HEK293 (cell line): ENCODE data around the gene TALDO1.
A peak's percentile ranks its signal among the peaks of the same experiment; 100 is the strongest.

Experiments
- CTCF ChIA-PET: fragments of 350-600 bp; formaldehyde crosslinking; extraction: SDS; loops from one replicate; lab custom pipeline; 2021; ENCODE audit warnings: antibody characterized with exemption; lab: Yijun Ruan, JAX
- POLR2A ChIA-PET: fragments of 300-600 bp; formaldehyde crosslinking; extraction: SDS; loops from one replicate; lab custom pipeline; 2020; ENCODE audit warnings: antibody characterized with exemption, inconsistent platforms; lab: Yijun Ruan, JAX
- H3K27ac ChIP-seq: fragments of 200-500 bp; sonication (Bioruptor generic); 2 replicates; pipeline ENCODE4 v1.5.1; 2014; ENCODE audit warnings: low read depth, low read length, control low read depth, inconsistent platforms; ENCODE audit errors: extremely low read depth
- H3K36me3 ChIP-seq, 2 experiments: fragments of 200-500 bp in 1 of 2; sonication (Bioruptor generic) in 1 of 2; 1 replicate in 1 of 2; 2 replicates in 1 of 2; pipeline ENCODE4 v1.5.1; 2014 to 2017; ENCODE audit warnings: inconsistent platforms in 2 of 2, low read length in 2 of 2; ENCODE audit not compliant: control insufficient read depth in 2 of 2, insufficient read depth in 1 of 2
- H3K4me1 ChIP-seq: fragments of 200-500 bp; sonication (Bioruptor generic); 2 replicates; pipeline ENCODE4 v1.5.1; 2014; ENCODE audit warnings: mild to moderate bottlenecking, low read length, inconsistent platforms; ENCODE audit not compliant: control insufficient read depth, insufficient read depth
- H3K4me3 ChIP-seq: 2 replicates; pipeline ENCODE4 v1.5.1; 2011; ENCODE audit warnings: low read depth, mild to moderate bottlenecking, control low read depth, low read length, moderate library complexity
- H3K9me3 ChIP-seq: fragments of 200-500 bp; sonication (Bioruptor generic); 2 replicates; pipeline ENCODE4 v1.5.1; 2014; ENCODE audit warnings: low read depth, low read length, inconsistent platforms; ENCODE audit not compliant: control insufficient read depth, insufficient read depth
- EGR2 ChIP-seq: fragments of 450-650 bp; formaldehyde crosslinking; IDR thresholded peaks from 2 replicates; pipeline ENCODE4 v1.5.1; 2016; ENCODE audit warnings: low read depth, missing biosample characterization, missing genetic modification characterization
- IKZF3 ChIP-seq: fragments of 450-650 bp; IDR thresholded peaks from 2 replicates; pipeline ENCODE4 v1.5.0; 2018; ENCODE audit warnings: missing biosample characterization, mild to moderate bottlenecking, missing genetic modification characterization, moderate library complexity
- KLF8 ChIP-seq: fragments of 450-650 bp; formaldehyde crosslinking; IDR thresholded peaks from 2 replicates; pipeline ENCODE4 v1.5.1; 2016; ENCODE audit warnings: missing biosample characterization, missing genetic modification characterization
- OSR2 ChIP-seq: fragments of 450-650 bp; formaldehyde crosslinking; IDR thresholded peaks from 2 replicates; pipeline ENCODE4 v1.5.1; 2016; ENCODE audit warnings: missing biosample characterization, missing genetic modification characterization
- PATZ1 ChIP-seq: fragments of 450-650 bp; formaldehyde crosslinking; IDR thresholded peaks from 2 replicates; pipeline ENCODE4 v1.5.1; 2016; ENCODE audit warnings: missing biosample characterization, missing genetic modification characterization
- REPIN1 ChIP-seq: fragments of 450-650 bp; formaldehyde crosslinking; IDR thresholded peaks from 2 replicates; pipeline ENCODE4 v1.5.1; 2017; ENCODE audit warnings: missing biosample characterization, missing genetic modification characterization, low read depth
- SP2 ChIP-seq: fragments of 450-650 bp; formaldehyde crosslinking; IDR thresholded peaks from 2 replicates; pipeline ENCODE4 v1.5.1; 2016; ENCODE audit warnings: missing biosample characterization, missing genetic modification characterization
- TSHZ1 ChIP-seq: fragments of 450-650 bp; formaldehyde crosslinking; IDR thresholded peaks from 2 replicates; pipeline ENCODE4 v1.5.1; 2016; ENCODE audit warnings: missing biosample characterization, missing genetic modification characterization, borderline replicate concordance
- YY1 ChIP-seq: fragments of 450-650 bp; formaldehyde crosslinking; IDR thresholded peaks from 2 replicates; pipeline ENCODE4 v1.5.1; 2018; ENCODE audit warnings: missing biosample characterization, missing genetic modification characterization
- ZBTB6 ChIP-seq: fragments of 450-650 bp; formaldehyde crosslinking; IDR thresholded peaks from 2 replicates; pipeline ENCODE4 v1.5.1; 2017; ENCODE audit warnings: missing biosample characterization, missing genetic modification characterization
- ZFHX2 ChIP-seq: fragments of 450-650 bp; formaldehyde crosslinking; conservative IDR thresholded peaks from 2 replicates; pipeline ENCODE4 v1.5.1; 2016; ENCODE audit warnings: missing biosample characterization, missing genetic modification characterization
- ZFP37 ChIP-seq: fragments of 450-650 bp; formaldehyde crosslinking; IDR thresholded peaks from 2 replicates; pipeline ENCODE4 v1.5.1; 2016; ENCODE audit warnings: missing biosample characterization, missing genetic modification characterization
- ZNF148 ChIP-seq: fragments of 450-650 bp; formaldehyde crosslinking; IDR thresholded peaks from 2 replicates; pipeline ENCODE4 v1.5.0; 2017; ENCODE audit warnings: missing biosample characterization, missing genetic modification characterization, borderline replicate concordance
- ZNF174 ChIP-seq: fragments of 450-650 bp; formaldehyde crosslinking; IDR thresholded peaks from 2 replicates; pipeline ENCODE4 v1.5.0; 2017; ENCODE audit warnings: missing biosample characterization, mild to moderate bottlenecking, missing genetic modification characterization
- ZNF416 ChIP-seq: fragments of 450-650 bp; formaldehyde crosslinking; IDR thresholded peaks from 2 replicates; pipeline ENCODE4 v1.5.1; 2016; ENCODE audit warnings: missing biosample characterization, missing genetic modification characterization
- ZNF544 ChIP-seq: fragments of 450-650 bp; formaldehyde crosslinking; IDR thresholded peaks from 2 replicates; pipeline ENCODE4 v1.5.0; 2017; ENCODE audit warnings: missing biosample characterization, missing genetic modification characterization
- ZNF600 ChIP-seq: fragments of 450-650 bp; formaldehyde crosslinking; IDR thresholded peaks from 2 replicates; pipeline ENCODE4 v1.5.1; 2016; ENCODE audit warnings: missing biosample characterization, missing genetic modification characterization
- ZNF621 ChIP-seq: fragments of 450-650 bp; formaldehyde crosslinking; IDR thresholded peaks from 2 replicates; pipeline ENCODE4 v1.5.1; 2017; ENCODE audit warnings: missing biosample characterization, missing genetic modification characterization
- ZSCAN5A ChIP-seq: fragments of 450-650 bp; formaldehyde crosslinking; IDR thresholded peaks from 2 replicates; pipeline ENCODE4 v1.5.1; 2016; ENCODE audit warnings: missing biosample characterization, missing genetic modification characterization

The TALDO1 gene

GRCh38 chr11:773830-774229 is 26.6 kb downstream of the TALDO1 start:
- no peak for TF ChIP-seq OSR2 (tag by site-specific recombination)
- TF ChIP-seq KLF8 (tag by site-specific recombination), result no peak
- ChIA-PET POLR2A (interaction anchor here (1.1 kb wide), 1 partner anchor 26 kb away, joined by 4 read pairs; no protein-coding TSS in a partner anchor), CTCF (interaction anchor here (0.7 to 1.0 kb wide), 2 partner anchors 10 to 46 kb away, joined by 3 read pairs; no protein-coding TSS in a partner anchor)
- Histone ChIP-seq H3K36me3 (peaks cover 0 to 60% of the 10 kb centered on the region in 2 experiments; a peak in 2 of 3 replicates), H3K4me1 (no peaks in the 10 kb centered on the region; the same call in 1 of the 2 replicates), H3K27ac (no peak overlapping the region), H3K4me3 (no peak overlapping the region), H3K9me3 (no peaks in the 10 kb centered on the region)

- Histone ChIP-seq H3K4me1 (no peaks in the 10 kb centered on the region; the same call in 1 of the 2 replicates), H3K9me3 (no peaks in the 10 kb centered on the region), H3K4me3 (no peak overlapping the region), H3K36me3 (peaks cover 0 to 68% of the 10 kb centered on the region in 2 experiments; a peak in 2 of 3 replicates), H3K27ac (no peak overlapping the region)
- TF ChIP-seq ZNF416 (tag by site-specific recombination) (no peak), ZNF621 (tag by site-specific recombination) (no peak), ZNF600 (tag by site-specific recombination) (peak; percentile 63), TSHZ1 (no peak), ZNF148 (no peak), ZSCAN5A (tag by site-specific recombination) (no peak)
- ChIA-PET POLR2A (interaction anchor here (0.6 to 2.1 kb wide), 7 partner anchors 10 to 44 kb away, joined by 3 to 12 read pairs (median 4); partner anchors contain the start of genes PNPLA2 and TALDO1), CTCF (interaction anchor here (0.6 to 0.9 kb wide), 2 partner anchors 9 to 28 kb away, joined by 3 to 5 read pairs; partner anchors contain the start of gene TALDO1)
These were observed 27.8 kb downstream of the TALDO1 start for GRCh38 chr11:774873-775592.

GRCh38 chr11:776263-776560 is 28.9 kb downstream of the TALDO1 start:
- ChIA-PET CTCF (no interaction called here), POLR2A (interaction anchor here (1.1 to 2.3 kb wide), 9 partner anchors 10 to 241 kb away, joined by 3 to 13 read pairs (median 8); partner anchors contain the start of genes CEND1, HRAS, PNPLA2 and RPLP2)
- Histone ChIP-seq H3K4me1 (no peaks in the 10 kb centered on the region; the same call in 1 of the 2 replicates), H3K4me3 (peak overlapping the region; percentile 88), H3K9me3 (no peaks in the 10 kb centered on the region), H3K27ac (no peak overlapping the region; the same call in 1 of the 2 replicates), H3K36me3 (peaks cover 0 to 63% of the 10 kb centered on the region in 2 experiments; a peak in 2 of 3 replicates)
- TF ChIP-seq YY1 (tag by site-specific recombination) (no peak), KLF8 (tag by site-specific recombination) (no peak), ZFP37 (no peak), REPIN1 (tag by site-specific recombination) (no peak), IKZF3 (tag by site-specific recombination) (no peak), ZFHX2 (tag by site-specific recombination) (peak; percentile 67), PATZ1 (tag by site-specific recombination) (peak; percentile 74; the same call in 1 of the 2 replicates), ZNF544 (no peak), SP2 (tag by site-specific recombination) (0 out of 2 replicates have a peak, but pooled peaks have one; percentile 17), ZNF174 (tag by site-specific recombination) (no peak), EGR2 (tag by site-specific recombination) (peak; percentile 60; the same call in 1 of the 2 replicates), ZBTB6 (tag by site-specific recombination) (no peak)
